ENCODE measurements around the gene KRTAP5-5.
"Not testable (repeated sequence)": the region's sequence is repeated elsewhere in the genome, so short reads cannot be mapped to it uniquely, and the experiment has no call there.

KRTAP5-5 gene

DNA sequence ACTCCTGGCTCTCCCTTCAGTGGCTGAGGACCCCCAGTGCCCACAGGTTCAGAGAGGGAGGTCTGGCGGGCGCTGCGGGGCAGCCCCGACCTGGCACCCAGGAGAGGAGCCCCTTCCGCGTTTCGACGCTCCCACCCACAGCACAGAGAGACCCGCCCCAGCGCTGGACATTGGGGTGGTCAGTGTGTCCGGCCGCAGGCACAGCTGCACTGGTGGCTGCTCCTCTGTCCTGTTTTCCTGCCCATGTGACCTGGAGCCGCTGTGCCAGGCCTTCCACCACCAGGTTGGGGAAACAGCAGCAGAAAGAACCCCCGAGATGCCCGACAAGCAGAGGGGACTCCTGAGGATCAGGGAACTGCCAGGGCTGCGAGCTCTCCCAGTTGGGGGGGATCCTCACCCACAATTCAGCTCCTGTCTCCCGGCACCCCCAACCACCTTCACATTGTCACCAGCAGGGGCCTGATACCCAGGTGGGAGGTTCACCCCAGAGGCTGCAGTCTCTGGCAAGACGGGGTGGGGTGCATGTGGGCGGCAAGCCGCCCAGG is 13.6 kb downstream of the KRTAP5-5 start:
- no peak for DNase-seq

DNA sequence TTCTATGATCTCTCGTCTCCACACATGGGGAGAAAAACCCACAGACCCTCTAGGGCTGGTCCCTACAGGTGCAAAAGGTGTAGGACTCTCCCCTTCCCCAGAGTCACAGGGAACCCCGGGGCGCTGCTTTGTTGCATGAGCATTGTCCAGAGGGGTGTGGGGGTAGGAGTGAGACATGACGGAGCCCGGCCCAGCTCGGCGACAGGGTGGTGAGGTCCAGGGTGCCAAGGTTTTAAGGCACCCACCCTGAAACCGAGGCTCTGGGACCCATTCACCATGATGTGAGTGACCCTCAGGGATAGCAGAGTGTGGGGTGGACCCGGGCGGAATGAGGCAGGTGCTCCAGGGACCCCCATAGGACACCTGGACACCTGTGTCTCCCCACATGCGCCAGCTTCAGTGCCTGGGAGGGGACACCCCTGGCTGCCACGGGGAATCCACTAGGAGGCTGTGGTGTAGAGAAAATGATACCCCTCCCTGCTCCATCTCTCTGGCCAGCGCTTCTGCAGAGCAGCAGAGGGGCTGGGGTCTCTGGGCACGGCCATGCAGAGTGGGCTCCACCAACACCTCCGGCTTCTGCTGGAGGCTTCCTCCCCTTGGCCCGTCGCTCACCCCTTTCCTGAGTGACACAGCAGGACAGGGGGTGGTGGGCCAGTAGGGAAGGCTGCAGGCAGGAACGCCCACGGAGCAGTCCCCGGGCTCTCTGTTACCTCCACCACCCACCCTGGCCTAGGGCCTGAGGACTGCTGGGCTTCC is 15.2 kb downstream of the KRTAP5-5 start:
- DNase-seq, result no peak

DNA sequence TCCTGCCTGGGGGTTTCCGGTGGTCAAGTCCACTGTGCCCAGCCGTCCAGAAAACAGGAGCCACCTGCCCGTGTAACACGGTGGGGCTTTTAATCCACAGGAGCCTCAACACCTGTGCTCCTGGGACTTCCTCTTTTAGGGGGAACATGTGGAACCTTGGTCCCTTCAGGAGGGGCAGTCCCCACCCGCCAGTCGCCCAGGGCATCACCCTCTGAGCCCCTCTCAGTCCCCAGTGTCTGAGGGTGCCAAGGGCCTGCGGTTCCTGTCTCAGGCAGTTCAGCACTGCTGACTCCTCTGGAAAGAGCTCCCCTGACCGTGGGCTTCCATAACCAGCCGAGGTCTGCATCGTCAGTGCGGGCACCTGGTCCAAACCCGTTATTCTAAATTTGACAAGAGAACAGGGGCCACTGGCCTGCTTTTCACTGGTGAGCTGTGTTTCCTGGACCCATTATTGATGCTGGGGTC is 15.8 kb downstream of the KRTAP5-5 start:
- no peak for DNase-seq

DNA sequence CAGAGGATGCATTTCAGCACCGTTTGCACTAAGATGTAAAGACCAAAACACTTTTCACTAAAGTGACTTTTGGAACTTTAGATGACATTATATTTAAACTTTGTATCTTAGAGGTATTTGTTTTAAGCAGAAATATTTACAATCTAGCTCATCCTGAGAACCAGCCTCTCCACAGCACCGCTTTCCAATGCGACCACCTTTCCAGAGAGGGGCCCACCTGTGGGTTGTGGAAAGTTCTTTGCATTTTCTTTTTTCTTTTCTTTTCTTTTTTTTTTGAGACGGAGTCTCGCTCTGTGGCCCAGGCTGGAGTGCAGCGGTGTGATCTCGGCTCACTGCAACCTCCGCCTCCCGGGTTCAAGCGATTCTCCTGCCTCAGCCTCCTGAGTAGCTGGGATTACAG is 17.0 kb downstream of the KRTAP5-5 start:
- not testable (repeated sequence) for DNase-seq

DNA sequence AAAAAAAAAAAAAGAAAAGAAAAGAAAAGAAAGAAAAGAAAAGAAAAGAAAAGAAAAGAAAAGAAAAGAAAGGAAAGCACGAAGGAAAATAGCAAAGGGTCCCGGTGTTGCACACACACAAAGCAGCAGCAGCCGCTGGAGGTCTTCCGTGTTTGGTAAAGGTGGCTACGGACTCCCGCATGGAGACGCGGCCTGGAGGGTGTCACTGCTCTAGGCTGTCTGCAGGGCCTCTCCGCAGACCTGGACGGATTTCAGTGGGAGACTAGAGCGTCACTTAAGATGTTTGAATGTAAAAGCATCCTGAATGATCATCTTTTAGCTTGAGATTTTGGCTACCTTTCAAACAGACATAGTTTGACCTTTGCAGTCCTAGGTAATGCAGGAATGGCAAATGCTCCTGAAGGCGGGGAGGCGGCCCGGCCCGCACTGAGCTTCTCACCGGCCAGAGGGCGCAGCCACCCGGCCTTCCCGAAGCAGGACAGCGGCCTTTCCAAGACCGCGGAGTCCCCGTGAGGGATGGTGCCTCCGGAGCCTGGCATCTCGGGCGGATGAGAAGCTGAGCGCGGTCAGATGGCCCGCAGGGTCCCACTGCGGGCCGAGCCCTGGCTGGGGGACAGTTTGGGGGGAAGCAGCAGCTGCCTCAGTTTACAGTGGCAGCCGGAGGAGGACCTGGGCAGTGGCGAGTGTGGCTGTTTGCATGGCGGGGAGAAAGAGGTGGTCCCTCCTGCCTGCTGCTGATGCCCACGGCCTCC is 18.5 kb downstream of the KRTAP5-5 start:
- no peak for DNase-seq

DNA sequence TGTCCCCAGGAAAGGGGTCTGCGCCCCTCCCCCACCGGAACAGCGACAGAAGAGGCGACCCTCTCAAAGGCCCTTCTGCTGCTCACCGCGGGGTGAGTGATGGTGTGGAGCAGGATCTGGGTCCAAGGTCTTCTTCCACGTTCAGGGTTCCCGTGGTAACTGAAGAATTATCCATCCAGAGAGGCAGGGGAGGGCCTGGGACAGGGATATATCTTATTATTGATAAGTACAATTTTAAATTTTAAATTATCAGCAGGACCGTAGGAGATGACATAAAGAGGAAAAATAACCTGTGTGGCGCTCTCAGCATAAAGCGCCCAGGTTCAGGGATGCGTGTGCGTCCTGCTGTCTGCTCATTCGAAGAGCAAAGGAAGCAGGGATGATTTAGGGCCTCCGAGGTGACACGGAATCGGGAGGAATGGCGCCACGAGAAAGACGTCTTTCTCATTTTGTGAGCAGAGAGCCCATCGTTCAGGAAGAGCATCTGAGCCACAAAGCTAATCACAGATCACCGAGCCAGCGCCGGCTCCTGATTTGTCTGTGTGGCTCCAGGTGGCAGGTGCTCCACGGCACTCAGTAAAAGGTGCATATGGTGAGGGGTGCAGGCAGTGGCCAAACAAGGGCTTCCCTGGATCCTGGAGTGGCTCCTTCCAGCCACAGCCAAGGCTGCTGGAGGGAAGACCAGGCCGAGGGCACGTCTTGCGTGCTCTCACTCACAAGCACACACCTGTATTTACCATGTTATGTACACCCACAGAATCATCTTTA is 19.3 kb downstream of the KRTAP5-5 start:
- no peak for DNase-seq

DNA sequence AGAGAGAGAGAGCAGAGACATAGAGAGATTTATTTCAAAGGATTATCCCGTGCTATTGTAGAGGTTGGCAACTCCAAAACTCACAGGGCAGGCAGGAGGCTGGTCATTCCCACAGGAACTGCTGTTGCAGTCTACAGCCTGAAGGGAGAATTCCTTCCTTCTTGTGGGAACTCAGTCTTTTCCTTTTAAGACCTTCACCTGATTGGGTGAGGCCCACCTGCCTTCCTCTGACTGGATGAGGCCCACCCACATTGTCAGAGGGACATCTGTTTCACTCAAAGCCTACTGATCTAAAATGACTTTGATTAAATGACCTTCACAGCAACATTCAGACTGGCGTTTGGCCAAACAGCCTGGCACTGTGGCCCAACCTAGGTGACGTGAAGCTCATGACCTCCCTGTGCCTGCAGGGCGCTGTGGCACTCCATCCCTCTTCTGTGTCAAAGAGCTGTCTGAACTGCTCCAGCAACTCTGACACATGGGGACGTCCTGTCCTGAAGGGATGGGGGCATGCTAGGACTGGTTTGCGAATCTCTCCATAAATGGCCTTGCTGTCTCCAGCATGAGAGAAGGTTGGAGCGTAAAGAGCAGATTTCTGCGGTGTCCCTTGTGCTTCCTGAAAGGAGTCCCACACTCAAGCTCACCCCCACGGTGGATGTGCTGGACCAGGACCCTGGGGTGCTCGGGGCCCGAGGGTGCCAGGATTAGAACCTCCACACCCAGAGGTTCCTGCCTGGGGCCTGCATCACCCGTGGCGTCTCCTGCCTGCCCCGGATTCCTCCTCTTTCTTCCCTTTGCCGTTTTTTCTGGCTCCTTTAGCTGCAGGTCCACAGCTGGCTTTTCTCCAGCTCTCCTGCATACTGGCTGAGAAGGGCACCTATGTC is 20.7 kb downstream of the KRTAP5-5 start:
- DNase-seq, result no peak

DNA sequence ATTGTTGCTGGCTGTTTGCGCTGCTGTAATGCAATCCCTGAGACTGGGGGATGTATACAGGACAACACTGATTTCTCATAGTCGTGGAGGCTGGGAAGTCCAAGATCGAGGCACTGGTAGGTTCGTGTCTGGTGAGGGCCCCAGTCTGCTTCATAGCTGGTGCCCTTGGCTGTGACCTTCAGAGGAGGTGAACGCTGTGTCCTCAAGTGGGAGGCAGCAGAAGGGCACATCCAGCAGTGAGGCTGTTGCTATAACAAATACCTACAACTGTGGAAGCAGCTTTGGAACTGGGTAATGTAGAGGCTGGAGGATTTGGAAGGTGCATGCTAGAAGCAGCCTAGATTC is 21.3 kb downstream of the KRTAP5-5 start:
- DNase-seq, result no peak

DNA sequence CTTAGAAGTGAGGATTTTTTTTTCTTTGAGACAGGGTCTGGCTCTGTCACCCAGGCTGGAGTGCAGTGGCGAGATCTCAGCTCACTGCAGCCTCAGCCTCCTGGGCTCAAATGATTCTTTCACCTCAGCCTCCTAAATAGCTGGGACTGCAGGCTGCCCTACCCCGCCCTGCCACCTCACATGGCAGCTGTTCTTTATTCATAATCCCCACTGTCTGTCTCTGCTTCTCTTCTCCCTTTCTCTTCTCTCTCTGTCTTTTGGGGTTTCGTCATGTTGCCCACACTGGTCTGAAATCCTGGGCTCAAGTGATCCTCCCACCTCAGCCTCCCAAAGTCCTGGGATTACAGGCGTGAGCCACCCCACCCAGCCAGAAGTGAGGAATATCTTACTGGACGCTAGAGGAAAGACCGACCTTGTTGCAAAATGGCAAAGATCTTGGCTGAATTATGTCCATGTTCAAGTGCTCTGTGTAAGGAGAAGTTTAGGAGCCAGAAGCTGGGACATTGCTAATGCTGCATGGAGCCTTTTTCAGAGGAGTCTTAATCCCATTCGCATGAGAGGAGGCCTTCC is 21.9 kb downstream of the KRTAP5-5 start:
- DNase-seq, result no peak

DNA sequence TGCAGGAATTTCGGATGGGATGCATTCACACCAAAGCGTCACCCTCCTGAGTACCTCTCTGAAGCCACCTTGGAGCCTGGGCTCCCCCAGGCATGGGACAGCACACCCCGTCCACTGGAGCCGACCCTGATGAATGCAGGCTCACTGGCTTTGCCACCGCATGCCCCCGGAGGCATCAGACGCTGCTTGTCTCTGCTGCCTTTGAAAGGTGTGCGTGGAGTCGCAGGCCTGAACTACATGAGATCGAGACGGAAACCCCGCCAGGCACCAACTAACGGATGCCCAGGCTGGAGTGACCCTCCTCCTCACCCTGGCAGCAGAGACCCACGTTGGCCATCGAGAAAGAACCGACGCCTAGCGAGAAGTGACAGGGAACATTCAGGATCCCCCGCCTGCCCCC is 22.5 kb downstream of the KRTAP5-5 start:
- DNase-seq, result no peak

DNA sequence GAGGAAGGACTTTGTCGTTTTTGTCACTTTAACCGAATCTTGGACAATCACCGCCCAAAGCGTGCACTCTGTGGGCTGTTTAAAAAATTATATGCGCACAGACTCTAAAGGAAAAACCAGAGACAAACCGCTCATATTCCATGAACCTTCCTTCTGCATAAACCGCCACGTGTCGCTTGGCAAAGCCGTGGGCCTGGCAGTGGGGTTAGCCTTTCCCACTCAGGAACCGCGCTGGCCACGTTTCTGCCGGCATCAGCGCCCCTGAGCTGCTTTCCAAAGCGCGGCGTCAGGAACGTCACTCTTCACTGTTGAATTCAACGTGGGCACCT is 22.8 kb downstream of the KRTAP5-5 start:
- no peak for DNase-seq

DNA sequence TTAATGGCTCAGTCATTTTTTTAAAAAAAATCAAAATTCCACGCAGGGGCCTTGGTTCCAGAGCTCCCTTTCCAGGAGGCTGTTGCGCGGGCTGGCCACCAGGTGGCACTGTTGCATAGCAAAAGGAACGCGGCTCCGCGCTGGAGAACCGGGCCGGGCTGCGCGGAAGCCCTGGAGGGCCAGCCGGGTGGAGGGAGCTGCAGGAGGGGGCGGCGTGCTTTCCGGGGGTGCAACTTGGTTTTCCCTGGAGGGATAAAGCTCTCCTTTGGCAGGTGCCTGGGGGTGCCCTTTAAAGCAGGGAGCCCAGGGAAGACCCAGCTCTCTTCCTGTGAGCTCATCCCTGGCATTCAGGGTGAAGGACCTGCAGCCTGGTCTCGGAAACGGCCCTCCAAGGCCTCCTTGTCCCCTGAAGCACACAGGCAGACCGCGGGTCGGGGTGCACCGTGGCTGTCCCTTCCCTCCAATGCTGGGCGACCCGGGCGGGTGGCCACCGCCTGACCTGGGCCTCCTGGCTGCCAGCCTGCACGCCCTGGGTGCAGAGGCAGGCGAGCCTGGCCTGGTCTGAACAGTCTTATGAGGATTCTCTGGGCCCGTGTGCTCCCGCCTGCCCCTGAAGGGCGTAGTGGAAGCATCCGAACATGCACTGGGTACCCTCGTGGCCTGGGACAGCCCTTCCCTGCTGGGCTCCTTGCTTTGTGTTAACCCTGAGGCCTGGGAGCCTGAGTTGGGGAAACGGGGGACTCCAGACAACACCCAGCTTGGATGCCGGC is 23.4 kb downstream of the KRTAP5-5 start:
- peak; percentile 37 for DNase-seq

DNA sequence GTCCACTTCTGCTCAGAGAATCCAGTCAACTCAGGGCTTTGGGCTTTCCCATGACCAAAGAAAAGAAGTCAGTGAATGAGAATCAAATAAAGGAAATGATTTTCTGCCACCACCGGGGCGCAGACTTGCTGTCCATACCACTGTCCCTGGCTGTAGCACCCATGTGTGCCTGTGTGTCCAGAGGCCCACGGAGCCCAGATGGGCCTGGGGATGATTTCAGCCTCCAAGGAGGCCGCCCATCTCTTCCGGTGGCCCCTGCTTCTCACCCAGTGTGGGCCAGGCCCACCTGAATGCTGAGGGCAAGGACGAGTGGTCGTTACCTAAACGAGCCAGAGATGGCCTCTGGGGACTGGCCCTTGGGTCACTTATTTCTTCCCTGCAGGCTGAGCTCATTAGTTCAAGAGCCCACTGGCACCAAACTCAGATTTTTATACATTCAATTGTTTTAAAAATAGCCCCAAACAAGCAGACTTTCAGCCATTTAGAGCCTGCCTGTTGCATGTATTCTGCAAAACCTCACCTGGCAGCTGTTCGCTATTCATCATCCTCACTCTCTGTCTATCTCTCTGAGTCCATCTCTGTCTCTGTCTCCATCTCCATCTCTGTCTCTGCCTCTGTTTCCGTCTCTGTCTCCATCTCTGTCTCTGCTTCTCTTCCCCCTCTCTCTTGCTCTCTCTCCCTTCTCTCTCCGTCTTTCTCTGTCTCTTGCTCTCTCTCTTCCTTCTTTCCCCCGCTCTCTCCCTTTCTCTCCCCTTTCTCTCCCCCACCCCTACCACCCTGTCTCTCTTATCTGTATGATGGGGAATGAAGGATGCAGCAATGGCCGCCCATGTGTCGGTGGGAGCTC is 24.2 kb downstream of the KRTAP5-5 start:
- DNase-seq, result no peak

DNA sequence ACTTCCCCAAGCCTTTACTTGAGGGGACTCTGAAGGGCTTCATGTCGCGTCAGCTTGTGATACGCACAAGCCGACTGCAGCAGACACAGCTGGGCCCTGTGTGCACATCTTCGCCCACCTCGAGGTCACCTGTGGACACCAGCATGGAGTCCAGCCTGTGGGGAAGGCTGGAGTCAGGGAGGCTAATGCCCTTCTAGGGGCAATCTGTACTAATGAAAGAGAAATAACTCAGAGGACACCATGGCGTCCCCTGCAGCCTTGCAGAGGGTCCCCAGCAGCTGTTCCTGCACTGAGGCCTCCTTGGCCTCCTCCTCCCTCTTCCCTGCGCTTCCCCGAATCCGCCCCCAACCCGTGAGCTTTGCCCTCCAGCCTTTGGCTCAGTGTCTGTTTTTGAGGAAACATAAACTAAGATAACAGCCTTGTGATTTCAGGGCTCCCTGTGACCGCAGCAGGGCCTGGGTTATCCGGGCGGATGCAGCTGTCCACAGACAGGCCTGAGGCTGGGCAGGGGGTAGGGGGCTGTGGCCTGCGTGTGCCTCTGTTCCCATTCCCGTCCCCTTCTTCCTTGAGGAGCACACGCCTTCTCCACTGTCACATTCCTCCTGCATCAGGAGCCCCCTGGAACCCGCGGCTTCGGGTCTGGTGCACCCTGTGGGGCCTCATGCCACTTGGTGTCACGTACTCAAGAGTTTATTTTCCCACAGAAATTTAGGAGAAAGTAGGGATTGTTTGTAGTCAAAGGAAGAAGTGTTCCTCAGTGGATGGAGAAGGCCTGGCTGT is 25.0 kb downstream of the KRTAP5-5 start:
- peak; percentile 13 for DNase-seq

DNA sequence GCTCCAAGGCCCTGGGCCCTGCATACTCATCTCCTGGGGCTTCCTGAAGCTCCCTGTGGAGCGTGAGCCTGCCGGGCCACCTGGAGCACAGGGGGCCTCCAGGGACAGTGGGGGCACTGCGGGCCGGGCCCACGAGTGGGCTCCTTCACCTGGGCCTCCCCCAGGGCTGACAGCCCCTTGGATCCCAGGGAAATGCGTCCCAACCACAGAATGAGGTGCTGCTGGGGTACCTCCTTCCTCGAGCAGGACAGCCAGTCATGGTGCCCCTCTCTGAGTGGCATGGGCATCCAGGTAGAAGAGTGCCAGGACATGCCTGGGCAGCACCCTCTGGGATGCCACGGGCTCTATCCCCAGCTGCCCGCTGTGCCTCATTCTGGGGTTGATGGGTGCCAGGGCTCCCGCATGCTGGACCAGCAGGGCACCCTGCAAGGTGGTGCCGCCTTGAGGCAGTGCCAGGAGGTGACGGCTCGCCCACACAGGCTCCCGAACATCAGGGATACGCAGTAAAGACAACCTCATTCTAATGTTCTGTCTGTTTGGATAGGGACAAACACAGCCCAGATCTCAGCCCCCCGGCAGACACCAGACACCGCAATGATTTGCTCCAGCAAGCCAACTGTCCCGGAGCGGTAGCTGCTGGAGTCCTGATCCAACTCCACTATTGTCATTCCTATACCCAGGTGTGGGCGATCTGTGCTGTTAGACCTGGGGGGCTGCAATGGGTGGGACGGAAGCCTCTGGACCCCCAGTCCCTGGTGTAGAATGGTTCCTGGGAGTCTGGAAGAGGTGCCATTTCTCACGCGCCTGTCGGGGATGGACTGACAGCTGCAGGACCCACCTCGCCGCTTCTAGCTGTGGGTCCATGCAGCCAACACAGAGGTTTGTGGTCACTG is 25.8 kb downstream of the KRTAP5-5 start:
- no peak for DNase-seq

DNA sequence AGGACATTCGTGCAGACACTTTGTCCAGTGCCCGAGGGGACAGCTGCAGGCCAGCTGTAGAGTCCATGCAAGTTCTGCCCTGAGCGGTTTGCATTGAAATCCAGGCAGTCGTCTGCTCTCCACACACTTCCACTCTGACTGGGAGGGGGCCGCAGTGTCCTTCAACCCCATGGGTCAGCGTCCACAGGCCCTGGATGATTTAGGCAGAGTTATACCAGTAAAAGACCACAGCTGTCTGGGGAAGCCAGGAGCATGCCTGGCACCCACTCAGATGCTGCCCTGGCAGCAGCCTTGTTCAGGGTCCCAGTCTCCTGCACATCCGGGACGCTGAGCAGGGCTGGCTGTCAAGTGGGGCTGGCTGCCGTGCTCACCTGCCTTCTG is 26.5 kb downstream of the KRTAP5-5 start:
- no peak for DNase-seq

DNA sequence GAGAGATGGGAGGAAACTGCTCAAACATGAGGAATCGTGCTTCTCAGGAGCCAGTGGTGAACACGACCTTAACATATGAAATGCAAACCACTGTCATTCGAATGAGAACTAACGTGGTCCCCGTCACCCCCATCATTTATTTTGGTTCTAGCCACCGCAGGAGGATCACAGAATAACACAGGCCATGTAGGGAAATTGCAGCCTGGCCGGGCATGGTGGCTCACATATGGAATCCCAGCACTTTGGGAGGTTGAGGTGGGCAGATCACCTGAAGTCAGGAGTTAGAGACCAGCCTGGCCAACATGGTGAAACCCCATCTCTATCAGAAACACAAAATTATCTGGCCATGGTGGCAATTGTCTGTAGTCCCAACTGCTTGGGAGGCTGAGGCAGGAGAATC is 27.1 kb downstream of the KRTAP5-5 start:
- no peak for DNase-seq

DNA sequence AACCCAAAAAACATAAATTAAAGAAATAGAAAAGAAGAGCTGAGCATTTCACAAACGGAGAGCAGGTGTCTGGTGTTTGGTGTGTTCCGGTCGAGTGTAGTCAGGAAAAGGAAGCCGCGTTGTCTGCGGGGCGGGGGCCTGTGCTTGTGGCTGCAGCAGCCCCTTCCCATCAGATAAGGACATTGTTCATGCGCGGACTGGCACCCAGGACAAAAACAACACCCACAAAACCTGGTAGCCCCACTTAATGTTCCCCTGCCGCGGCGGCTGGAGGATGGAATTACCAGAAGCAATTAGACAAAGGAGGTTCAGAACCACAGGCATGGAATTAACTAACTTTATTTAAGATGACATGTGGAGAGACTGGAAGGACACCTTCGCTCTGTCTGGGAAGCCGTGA is 29.9 kb downstream of the KRTAP5-5 start:
- DNase-seq, result no peak

Measured in hematopoietic multipotent progenitor cell treated with erythropoietin and hydrocortisone succinate and interleukin-3 and kit ligand, for 8 days (in vitro differentiated cells).